Activated CD4-positive, alpha-beta T cell treated with anti-CD3 and anti-CD28 coated beads, Interleukin-10, Interleukin-2, amounts not matched to agents 100 ng/mL and 50 ng/mL, durations not matched to agents 16 hours and 8 hours (primary cell): ENCODE measurements around the gene RRAD.

Experiments
- DNase-seq: peaks from one replicate; pipeline ENCODE4 v3.0.0-alpha.2; 2020

RRAD gene

DNA sequence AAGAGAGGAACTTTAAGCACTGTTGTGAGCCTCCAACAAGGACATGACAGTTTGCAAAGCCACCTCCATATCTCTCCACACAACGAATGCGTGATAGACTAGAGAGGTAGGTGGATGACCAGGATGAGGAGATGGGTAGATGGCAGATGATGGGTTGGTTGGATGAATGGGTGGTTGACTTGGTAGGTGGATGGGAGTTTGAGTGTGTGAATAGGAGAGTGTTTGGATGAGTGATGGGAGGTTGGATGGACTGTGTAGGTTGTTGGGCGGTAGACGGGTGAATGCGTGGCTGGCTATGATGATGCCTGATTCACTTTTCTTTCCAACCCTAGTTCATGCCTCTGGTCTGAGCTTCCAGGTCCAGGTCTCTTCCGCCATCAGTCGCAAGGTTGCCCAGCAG lies 10.8 kb downstream of the RRAD start:
- no peak for DNase-seq

DNA sequence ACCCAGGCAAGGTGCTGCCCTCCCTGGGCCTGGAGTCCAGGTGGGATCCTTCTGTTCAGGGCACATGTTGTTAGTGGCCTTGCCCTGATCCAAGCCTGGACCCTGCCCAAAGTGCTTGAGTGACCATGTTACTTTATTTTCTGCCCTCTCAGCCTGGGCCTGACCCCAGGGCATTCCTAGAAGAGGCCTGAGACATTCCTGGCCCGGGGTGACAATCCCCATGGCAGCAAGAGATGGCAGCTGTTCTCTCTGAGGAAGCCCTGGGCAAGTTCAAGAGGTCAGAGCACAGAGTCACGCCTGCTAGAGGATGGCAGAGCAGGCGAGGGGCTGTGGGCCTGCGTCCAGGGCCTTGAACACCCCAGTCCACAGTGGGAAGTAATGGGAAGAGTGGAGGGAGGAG lies 11.6 kb downstream of the RRAD start:
- no peak for DNase-seq

DNA sequence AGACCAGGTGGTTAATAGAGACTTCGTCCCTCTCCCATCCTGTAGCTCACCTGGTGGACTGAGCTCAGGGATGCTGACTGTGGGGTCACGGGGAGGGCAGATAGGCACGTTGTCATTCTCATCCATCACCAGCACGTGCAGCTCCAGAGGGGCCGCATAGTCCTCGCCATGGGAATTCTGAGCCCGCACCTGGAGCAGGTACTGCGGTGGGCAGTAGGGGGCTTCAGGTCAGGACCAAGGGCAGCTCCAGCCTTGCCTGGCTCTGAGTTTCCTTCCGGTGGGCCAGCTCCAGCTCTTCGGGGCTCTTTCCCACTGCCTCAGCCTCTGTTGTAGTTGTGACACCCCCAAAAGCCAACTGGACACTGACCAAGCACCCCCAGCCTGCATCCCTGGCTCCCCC lies 12.3 kb downstream of the RRAD start:
- no peak for DNase-seq

DNA sequence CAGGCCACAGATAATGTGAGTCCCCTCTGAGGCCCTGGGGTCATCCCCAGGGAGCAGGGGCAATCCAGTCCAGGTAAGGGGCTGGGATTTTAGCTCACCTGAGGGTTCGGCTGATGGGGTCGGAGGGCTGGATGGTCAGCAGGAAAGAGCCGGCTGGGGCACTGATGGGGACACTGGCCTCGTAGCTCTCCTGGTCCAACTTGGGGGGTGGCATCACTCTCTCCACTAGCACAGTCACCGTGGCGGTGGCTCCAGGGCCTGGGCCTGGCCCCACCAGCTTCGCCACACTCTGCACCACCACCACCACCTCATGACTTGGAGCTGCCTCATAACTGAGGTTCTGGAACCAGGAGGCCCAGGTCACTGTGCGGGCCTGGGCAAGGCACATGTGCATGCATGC lies 13.5 kb downstream of the RRAD start:
- DNase-seq: no peak

DNA sequence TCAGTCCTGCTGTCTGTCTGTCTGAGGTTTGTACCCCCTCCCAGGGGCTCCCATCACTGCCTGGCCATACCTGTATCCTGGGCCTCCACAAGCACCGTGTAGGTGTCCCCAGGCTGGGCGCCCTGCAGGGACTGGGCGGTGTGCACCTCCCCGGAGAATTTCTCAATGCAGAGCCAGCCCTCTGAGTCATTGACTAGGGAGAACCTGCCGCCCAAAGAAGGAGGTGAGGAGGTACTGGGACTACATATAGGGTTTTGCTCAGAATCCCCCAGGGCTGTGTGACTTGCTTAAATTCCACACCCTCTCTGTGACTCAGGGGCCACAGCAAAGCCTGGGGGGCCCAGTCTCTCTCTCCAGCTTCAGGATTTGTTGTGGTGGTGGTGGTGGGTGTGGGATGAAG lies 14.2 kb downstream of the RRAD start:
- no peak for DNase-seq

DNA sequence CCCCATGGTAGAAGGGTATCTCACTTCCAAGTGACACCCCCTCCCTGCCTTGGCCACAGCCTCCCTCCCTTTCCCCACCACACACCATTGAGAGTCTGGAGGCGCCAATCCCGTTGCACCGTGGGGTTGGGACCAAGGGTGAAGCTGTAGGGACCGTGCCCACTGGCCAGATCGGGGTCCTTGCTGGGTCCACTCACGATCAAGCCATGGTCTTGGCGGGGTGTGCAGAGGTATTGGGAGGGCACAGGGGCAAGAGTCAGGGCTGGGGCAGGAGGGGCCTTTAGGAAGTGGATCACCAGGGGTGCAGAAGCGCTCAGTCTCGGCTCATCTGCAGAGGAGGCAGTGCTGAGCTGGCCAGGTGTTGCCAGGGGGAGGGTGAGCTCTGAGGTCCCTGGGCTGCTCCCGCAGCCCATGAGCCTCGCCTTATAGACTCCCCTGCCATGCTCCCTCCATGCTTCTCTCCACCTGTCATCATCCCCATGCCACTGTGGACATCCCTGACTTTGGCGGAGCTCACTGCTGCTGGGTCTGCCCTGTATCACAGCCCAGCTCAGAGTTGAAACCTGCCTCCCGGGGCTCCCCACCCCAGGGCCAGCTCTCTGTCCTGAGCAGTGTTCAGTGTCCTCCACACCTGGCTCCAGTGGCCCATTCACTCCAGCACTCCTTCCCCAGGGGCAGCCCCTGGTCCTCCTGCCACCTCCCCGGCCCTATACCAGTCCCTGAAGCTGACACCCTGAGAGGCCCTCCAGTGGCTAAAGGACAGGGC lies 15.0 kb downstream of the RRAD start:
- DNase-seq: no peak

DNA sequence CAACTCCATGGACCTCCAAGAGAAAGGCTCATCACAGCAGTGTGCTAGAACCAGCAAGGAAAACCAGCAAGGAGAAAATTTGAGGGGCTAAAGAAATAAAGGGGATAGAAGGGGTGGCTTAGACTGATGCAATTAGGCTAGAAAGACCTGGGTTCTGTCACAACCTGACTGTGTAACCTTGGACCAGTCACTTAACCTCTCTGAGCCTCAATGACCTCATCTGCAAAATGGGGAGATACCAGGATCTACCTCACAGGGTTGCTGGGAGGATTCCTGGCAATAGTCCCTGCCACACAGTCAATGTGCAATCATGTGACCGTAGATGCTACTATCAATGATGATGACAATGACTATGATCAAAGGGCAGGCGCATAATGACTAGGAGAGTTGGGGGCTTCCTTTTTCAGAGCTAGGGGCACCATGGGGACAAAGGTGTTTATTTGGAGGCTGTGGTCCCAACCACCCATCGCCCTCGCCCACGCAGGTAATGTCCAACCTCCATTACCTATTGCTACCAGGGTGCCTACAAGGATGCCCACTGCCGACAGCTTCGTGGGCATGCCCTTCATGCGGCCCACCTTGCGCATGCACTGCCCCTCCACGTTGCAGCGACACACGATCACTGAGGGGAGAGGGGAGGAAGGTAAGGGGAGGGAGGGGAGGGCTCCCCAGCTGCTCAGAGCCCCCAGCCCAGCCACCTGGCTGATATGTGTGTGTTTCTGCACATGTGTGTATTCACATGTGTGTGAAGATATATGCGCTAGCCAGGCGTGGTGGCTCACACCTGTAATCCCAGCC lies 16.4 kb downstream of the RRAD start:
- DNase-seq: no peak

DNA sequence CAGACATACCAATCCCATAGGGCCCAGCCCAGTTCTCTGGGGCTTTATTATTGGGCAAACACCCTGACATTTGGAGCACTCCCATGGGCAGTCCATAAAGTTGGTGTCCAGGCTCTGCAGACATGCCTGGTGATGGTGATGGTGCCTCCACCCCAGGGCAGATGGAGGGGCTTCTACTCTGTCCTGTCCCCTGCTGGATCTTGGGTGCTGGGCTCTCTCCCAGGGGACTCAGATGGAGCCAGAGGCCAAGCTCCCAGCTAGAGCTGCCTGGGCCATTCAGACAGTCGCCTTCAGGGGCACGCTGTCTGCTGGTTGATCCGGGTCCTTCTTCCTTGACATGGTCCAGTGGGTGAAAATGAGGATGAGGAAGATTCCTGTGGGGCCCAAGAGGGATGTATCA lies 17.2 kb downstream of the RRAD start:
- DNase-seq: no peak

DNA sequence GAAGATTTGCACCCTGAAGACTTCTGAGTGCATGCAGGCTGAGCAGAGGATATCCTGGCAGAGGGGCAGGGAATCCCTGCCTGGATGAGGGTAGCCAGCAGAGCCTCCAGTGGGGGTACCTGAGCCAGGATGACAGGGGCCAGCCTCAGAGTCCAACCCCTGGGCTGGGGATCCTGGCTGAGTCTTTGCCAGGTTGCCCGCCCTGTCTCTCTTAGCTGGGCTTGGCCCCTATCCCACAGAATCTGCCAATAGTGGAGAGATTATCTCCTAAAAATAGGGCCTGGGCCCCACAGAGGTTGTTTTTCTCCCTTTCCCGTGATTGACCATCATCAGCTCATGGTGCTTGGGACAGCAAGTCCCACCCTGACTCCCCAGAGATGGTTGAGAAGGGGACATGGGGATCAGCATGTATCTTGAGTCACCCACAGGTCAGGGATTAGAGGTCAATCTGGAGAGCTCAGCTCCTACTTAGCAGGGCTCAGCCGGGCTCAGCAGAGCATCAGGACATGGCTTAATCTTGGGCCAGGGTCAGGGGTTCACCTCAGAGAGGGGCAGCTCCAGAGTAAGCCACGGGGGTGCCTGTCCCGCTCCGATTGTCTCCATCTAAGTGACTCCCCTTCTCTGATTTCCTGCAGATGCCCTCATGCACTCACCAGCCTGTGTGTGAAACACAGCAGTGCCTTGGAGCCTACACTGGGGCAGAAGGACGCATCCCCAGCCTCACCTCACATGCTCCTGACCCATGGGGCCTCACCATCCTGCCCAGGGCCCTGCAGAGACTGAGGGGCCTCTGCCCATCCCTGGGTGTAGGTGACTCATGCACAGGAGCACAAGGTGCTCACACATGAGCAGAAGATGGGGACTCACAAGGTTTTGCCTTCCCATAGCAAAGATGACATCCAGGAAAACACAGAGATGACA lies 18.2 kb downstream of the RRAD start:
- no peak for DNase-seq

DNA sequence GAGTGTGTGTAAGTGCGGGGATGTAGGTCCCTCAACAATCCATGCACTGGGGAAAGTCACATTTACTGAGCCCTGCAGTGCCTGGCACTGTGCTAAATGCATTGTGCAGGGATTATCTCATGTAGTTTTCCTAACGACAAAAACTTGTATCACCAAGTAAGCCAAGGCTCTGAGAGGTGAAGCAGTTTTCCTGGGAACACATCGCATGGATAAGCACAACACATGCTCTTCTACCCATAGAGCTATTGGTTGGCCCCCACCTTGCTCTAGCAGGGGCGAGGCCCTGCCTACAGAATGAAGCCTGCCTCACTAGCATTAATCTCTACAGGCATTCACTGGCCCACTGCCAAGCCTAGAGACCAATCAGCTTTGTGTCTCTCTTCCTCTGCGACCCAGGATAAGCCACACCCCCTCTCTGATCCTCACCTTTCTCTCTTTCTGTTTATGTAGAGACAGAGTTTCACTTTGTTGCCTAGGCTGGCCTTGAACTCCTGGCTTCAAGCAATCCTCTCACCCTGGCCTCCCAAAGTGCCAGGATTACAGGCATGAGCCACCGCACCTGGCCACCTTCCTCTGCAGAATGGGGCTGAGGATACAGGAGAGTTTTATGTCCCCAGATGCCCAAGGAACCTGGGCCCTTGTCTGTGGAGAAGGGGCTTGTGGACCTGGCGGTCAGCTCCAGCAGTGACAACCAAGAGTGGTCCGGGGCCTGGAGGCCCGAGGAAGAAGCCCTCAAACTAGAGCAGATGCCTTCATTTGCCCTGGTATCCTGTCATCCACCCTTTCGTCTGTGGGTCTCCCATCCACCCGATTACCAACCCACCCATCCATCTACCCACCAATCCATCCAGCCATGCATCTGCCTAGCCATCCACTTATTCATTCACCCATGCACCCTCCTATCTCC lies 19.4 kb downstream of the RRAD start:
- DNase-seq: peak; percentile 36

DNA sequence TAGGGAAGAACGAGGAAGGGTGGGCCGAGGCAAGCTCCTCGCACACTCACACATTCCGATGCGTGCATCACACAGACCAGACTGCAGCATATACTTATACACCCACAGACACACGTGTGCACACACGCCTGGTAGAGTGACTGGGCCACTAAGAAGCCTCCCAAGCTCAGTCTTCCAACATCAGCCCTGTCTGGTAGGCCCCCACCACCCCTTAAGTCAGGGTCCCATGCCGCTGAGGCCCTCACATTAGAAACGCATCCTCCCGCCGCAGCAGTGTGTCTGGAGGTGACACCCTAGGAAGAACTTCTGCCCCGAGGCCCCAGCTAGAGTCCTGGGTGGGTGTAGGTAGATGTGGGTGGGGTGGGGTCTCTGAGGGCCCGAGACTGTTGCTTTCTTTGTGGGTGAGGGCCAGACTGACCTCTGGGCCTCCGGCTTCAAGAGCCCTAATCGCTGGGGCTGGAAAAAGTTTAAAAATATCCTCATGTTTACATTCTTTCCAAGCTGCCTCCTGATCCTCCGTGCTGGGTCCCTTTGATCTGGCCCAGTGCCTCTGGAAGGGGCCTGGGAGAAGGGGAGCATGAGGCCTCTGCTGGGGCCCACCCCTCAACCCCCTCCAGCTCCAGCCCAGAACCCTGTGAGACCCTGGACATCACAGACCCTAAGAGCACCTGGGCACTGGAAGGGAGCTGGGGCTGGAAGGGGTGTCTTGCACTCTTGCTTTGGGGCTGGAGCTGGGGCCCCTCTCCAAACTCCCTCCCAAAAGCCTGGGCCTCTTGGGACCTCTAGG lies 20.3 kb downstream of the RRAD start:
- DNase-seq: no peak

DNA sequence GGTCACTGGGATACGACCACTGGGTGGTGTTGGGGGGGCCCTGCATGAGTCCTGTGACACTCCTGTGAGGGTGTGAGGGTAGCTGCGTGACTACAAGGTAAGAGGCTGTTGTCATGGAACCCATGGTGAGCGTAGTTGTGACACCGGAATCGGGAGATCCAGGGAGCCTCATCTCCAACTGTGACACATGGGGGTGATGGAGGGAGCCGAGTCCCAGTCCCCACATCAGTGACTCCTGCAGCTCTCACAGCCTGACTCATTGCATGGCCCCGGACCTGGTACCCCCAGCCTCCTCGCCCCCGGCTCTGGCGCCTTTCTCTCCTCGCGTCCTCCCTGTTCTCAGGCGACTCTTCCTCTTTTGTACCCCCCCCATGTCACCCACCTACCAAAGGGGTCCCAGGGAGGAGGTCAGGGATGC lies 20.9 kb downstream of the RRAD start:
- no peak for DNase-seq

DNA sequence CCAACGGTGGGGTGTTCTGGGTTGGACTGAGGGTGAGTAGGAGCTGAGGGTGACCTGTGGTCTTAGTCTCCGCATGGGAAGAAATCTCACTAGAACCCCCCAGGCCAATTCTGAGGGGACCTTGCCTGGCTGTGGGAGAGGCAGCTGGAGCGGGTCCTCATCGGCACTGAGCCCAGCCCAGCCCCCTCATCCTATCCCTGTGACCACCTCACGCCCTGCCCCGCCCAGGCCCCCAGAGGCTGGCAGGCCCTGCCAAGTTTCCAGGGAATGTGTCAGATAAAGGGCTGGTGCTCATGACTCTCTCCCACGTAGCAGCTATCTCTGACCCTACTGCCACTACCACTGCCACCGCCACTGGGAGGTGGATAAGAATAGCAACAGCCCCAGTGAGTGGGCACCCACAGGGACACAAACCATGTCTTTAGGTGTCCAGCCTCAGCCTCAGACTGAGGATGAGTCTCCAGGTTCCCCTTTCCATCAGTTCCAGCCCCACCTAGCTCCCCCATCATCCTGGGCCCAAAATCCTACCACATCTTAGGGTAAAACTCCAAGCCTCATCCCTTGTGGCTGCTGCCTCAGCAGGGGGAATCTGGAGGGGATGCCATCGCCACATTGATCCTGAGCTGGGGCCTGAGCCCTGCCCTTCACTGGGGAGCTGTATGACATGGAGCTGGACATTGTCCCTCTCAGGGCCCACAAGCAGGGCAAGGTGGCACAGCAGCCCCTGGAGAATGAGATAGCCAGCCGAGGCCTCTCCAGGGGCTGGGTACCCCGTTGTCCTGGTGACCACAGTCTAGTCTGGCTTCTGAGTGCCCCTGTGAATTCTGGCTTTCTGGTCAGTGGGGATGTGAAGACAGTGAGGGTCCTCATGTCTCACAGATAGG lies 21.5 kb downstream of the RRAD start:
- DNase-seq: no peak

DNA sequence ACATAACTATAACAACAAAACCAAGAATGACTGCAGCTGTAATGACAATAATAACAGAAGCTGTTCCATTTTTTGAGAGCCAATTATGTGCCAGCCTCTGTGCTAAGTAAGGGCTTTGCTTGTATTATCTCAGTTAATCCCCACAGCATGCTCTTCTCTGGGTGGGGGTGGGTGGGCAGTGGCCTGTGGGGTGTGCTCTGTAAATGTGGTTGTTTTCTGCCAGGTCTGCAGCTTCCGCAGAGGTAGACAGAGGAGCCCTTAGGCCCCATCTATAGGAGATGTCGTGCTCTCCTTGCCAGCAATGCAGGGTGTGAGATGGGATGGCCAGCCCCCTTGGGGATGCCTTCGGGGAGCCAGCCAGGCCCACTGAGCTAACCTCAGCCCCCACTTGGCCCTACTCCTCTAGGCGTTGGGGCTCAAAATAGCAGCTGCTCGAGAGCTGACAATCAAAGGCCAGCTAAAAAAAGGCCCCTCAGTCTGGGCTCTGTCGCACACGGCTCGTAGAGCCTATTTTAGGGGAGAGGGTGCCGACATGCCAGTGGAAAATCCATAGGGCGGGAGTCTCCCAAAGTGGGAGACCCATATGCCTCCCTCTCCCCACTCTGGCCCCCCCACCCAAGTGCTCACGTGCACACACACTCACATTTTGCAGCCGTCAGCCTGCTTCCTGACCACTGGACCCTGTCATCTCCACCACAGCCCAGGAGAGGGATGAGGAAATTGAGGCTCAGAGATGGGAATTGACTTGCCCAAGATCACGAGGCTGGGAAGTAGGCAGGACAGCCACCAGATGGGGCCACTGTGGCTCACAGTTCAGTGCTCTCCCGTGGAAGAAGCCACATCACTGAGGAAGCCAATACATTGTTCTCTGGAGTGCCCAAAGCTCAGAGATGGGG lies 22.4 kb downstream of the RRAD start:
- DNase-seq: no peak

DNA sequence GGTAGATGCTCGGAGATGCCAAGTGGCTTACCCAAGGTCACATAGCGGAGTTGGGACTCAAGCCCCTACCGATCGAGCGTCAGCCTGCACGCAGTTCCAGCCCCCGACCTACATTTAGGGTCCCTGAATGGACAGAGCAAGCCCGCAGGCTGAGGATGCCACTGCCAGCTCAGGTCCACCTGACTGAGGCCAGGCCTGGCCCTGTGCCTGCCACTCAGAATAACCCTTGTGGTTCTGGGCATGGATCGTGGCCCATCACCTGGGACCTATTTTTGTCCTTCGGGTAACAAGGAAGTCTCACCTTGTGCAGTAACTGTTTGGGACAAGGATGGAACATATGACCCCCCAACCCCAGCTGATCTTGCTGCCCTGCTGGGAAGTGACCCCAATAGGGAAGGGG lies 23.7 kb downstream of the RRAD start:
- no peak for DNase-seq

DNA sequence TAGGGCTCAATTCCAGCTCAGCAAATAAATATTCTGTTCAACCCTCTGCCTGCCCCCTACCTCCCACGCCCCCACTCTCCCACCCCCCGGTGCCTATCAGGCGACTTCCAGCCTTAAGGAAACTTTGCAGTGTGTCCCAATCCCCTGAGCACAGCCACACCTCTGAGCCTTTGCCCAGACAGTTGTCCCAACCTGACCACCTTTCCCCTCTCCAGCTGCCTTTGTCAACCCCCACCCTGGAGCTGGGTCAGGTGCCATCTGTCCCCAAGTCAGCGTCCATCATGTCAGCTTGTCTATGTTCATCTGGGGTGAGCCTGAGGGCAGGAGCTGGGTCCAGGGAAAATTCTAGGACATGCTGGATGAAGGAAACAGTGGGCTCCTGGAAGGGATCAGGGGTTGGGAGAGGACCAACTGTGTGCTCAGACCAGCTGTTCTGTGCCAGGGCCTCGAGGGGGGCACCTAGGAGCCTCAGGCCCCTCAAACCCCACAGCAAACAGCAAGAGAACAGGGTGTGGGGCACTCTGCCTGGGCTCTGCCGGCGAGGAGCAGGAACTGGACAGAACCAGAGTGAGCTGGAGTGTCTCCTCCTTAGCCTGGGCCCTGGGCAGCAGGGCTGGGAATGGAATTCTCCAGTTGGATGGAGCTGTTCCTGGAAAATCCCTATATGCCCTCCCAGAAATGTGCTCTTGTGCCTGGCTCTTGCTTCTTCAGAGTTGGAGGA lies 24.5 kb downstream of the RRAD start:
- no peak for DNase-seq

DNA sequence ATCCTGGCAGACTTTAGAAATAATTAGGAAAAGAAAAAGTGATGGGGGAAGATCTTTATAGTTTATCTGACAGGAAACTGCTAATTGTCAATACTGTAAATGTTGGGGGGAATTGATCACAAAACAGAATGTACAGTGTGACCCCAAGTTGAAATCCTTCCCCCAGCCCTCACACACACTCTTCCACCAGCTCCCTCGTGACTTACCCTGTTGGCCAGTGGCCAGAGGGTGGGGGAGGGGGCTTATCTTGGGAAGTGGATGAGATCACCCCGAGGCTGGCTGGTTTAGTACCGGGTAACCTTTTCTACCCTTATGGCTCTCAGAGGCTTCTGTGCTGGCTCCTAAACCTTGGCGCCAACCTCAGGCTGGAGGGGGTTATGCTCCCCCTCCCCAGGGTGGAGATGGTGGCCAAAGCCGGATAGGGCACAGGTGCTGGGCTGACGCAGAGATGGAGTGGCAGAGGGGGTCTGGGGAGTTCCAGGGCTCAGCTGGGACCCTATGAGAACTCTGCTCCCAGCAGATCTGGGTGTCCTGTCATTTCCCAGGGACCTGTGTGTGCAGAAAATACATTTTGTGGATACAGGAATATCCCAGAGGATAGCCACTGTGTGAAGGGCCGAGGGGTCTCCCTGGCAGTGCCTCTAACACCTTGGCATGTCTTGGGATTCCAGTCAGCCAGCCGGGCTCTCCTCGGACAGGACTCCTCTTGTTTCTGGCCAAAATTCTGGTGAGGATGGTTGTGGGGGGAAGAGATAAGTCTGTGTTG lies 25.2 kb downstream of the RRAD start:
- DNase-seq: no peak
